Measurements from ENCODE around the gene E2F1.
"Not testable (repeated sequence)": the region's sequence is repeated elsewhere in the genome, so short reads cannot be mapped to it uniquely, and the experiment has no call there.

Gene E2F1

GRCh38 chr20:33707668-33708067 is 21.5 kb upstream of the E2F1 start:
- no peak overlapping the region for H3K4me3 ChIP-seq (ENCODE audit: low read depth, low read length)
- DNase-seq (ENCODE audit: low read depth) = no peak
- TF ChIP-seq POLR2A (IDR thresholded peaks at IDR 0.05; ENCODE audit: extremely low read depth, insufficient read length) = no peak
- no peak for TF ChIP-seq MAX (IDR thresholded peaks at IDR 0.05; ENCODE audit: low read depth, low read length)
- no peak for TF ChIP-seq MYC (IDR thresholded peaks at IDR 0.05; ENCODE audit: low read depth, low read length)
- no peak for TF ChIP-seq CTCF (IDR thresholded peaks at IDR 0.05; ENCODE audit: low read depth, low read length)

- TF ChIP-seq MYC (IDR thresholded peaks at IDR 0.05; ENCODE audit: low read depth, low read length) (no peak), CTCF (IDR thresholded peaks at IDR 0.05; ENCODE audit: low read depth, low read length) (no peak), POLR2A (IDR thresholded peaks at IDR 0.05; ENCODE audit: extremely low read depth, insufficient read length) (no peak), MAX (IDR thresholded peaks at IDR 0.05; ENCODE audit: low read depth, low read length) (no peak)
- no peak for DNase-seq (ENCODE audit: low read depth)
- no peak overlapping the region for H3K4me3 ChIP-seq (ENCODE audit: low read depth, low read length)
Observed at GRCh38 chr20:33704197-33704924, 18.2 kb upstream of the E2F1 start.

GRCh38 chr20:33703498-33704137 is 17.4 kb upstream of the E2F1 start:
- no peak for DNase-seq (ENCODE audit: low read depth)
- H3K4me3 ChIP-seq (ENCODE audit: low read depth, low read length) = no peak overlapping the region
- no peak for TF ChIP-seq MYC (IDR thresholded peaks at IDR 0.05; ENCODE audit: low read depth, low read length)
- TF ChIP-seq CTCF (IDR thresholded peaks at IDR 0.05; ENCODE audit: low read depth, low read length) = no peak
- TF ChIP-seq POLR2A (IDR thresholded peaks at IDR 0.05; ENCODE audit: extremely low read depth, insufficient read length) = no peak
- TF ChIP-seq MAX (IDR thresholded peaks at IDR 0.05; ENCODE audit: low read depth, low read length) = no peak

- no peak for TF ChIP-seq MYC (IDR thresholded peaks at IDR 0.05; ENCODE audit: low read depth, low read length)
- TF ChIP-seq POLR2A (IDR thresholded peaks at IDR 0.05; ENCODE audit: extremely low read depth, insufficient read length) = no peak
- TF ChIP-seq CTCF (IDR thresholded peaks at IDR 0.05; ENCODE audit: low read depth, low read length) = no peak
- TF ChIP-seq MAX (IDR thresholded peaks at IDR 0.05; ENCODE audit: low read depth, low read length) = no peak
Observed at GRCh38 chr20:33702861-33703260, 16.7 kb upstream of the E2F1 start.

GRCh38 chr20:33701629-33702450 is 15.7 kb upstream of the E2F1 start:
- TF ChIP-seq MAX (IDR thresholded peaks at IDR 0.05; ENCODE audit: low read depth, low read length) = no peak
- TF ChIP-seq POLR2A (IDR thresholded peaks at IDR 0.05; ENCODE audit: extremely low read depth, insufficient read length) = no peak
- no peak for TF ChIP-seq MYC (IDR thresholded peaks at IDR 0.05; ENCODE audit: low read depth, low read length)
- no peak for TF ChIP-seq CTCF (IDR thresholded peaks at IDR 0.05; ENCODE audit: low read depth, low read length)
- no peak overlapping the region for H3K4me3 ChIP-seq (ENCODE audit: low read depth, low read length)
- no peak for DNase-seq (ENCODE audit: low read depth)

More at GRCh38 chr20:33702861-33703260, 16.7 kb upstream of the E2F1 start:
- DNase-seq (ENCODE audit: low read depth) = no peak
- H3K4me3 ChIP-seq (ENCODE audit: low read depth, low read length) = no peak overlapping the region

- H3K4me3 ChIP-seq (ENCODE audit: low read depth, low read length); DNase-seq (ENCODE audit: low read depth): not testable (repeated sequence)
Observed at GRCh38 chr20:33700696-33701441, 14.7 kb upstream of the E2F1 start.

- not testable (repeated sequence) for DNase-seq (ENCODE audit: low read depth); H3K4me3 ChIP-seq (ENCODE audit: low read depth, low read length)
Observed at GRCh38 chr20:33698966-33699365, 12.8 kb upstream of the E2F1 start.

All from NB4 (cell line).